Measurements from ENCODE around the gene CROCC2. TPM values are rescaled to one million over a fixed set of nuclear protein-coding genes. Genes with fewer than 3 reads are reported as not detected.

Gene CROCC2
- total RNA-seq, 6 donors from 2014 or later, result 0.23 to 17.8 (median 7.6) TPM

DNA sequence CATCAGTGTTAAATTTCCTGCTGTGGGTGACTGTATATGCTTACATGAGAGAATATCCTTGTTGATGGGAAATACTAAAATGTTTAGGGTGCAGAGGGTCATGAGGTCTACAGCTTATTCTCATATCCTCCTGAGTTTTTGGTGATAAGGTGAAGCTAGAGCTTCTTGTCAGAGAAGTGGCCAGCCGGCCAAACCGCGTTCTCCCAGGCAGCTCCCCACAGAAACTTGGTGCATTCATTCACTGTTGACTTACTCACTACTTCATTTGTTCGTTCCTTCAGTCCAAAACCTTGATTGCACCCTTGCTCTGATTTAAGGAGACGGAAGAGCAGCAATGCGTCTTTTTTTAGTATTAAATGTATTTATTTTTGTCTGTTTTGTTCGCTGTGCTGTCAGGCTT is 101.0 kb downstream of the CROCC2 start:
- ATAC-seq (ENCODE audit: low FRiP score in 2 of 2) (no peak), DNase-seq (no peak)
- Histone ChIP-seq H3K27me3 (no peaks in the 10 kb centered on the region), H3K27ac (no peak overlapping the region), H3K4me3 (no peak overlapping the region), H3K9me3 (peaks cover 4 to 24% (median 8%) of the 10 kb centered on the region in 4 donors), H3K4me1 (peaks cover 20 to 28% (median 25%) of the 10 kb centered on the region in 4 donors), H3K36me3 (peaks cover 0 to 8% (median 0%) of the 10 kb centered on the region in 4 donors)
- WGBS, 2 donors, result 93 to 94% methylated on average over 7 of the region's 7 CpGs
- TF ChIP-seq, protein P1, sequence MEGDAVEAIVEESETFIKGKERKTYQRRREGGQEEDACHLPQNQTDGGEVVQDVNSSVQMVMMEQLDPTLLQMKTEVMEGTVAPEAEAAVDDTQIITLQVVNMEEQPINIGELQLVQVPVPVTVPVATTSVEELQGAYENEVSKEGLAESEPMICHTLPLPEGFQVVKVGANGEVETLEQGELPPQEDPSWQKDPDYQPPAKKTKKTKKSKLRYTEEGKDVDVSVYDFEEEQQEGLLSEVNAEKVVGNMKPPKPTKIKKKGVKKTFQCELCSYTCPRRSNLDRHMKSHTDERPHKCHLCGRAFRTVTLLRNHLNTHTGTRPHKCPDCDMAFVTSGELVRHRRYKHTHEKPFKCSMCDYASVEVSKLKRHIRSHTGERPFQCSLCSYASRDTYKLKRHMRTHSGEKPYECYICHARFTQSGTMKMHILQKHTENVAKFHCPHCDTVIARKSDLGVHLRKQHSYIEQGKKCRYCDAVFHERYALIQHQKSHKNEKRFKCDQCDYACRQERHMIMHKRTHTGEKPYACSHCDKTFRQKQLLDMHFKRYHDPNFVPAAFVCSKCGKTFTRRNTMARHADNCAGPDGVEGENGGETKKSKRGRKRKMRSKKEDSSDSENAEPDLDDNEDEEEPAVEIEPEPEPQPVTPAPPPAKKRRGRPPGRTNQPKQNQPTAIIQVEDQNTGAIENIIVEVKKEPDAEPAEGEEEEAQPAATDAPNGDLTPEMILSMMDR (IDR thresholded peaks at IDR 0.05), result no peak
- no peak for TF ChIP-seq POLR2A (IDR thresholded peaks at IDR 0.05)
- TF ChIP-seq EP300 (IDR thresholded peaks at IDR 0.05), result no peak
- no peak for TF ChIP-seq POLR2AphosphoS5 (IDR thresholded peaks at IDR 0.05)

DNA sequence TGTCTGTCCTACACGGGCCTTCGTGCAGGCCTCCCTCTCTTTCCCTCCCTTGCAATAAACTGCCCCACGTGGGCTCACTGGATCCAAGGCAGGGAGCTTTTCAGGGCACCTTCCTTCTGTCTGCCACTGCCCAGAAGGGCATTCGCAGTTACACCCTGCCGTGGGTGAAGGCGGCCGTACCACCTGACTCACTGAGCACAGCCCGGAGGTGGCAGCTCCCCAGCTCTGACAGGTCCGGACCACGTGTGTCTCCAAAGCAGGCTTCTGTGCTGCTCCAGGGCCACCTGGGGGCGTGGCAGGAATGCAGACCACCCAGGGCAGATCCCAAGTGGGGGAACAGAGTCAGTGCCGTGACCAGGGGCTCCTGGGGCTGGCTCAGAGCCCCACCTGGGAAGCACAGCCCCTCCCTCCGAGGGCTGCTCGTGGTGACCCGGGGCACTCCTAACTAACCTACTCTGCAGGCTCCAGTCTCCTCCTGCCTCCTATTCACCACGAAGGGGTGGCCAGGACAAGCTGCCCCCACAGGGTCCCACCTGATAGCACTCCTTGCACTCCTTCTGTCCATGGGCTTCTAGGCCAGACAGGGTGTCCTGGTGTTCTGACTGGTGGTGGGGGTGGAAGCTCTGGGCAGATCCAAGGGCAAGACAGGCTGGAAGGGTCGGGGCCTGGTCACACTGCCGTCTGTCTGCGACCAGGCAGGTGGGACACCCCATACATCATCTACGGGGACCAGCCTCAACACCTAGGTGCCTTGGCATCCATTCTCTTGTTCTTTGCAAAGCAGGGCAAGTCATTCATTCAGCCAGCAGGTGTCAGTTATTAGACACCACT is 102.0 kb downstream of the CROCC2 start:
- Histone ChIP-seq H3K27me3 (no peaks in the 10 kb centered on the region), H3K4me3 (no peak overlapping the region), H3K4me1 (peaks cover 20 to 26% (median 23%) of the 10 kb centered on the region in 4 donors), H3K9me3 (peaks cover 4 to 23% (median 8%) of the 10 kb centered on the region in 4 donors), H3K27ac (peak overlapping the region in 1 of 4 donors; percentile 76), H3K36me3 (peaks cover 0 to 4% (median 0%) of the 10 kb centered on the region in 4 donors)
- WGBS, 2 donors, result 84 to 88% methylated on average over 8 to 20 of the region's 20 CpGs
- no peak for TF ChIP-seq EP300 (IDR thresholded peaks at IDR 0.05)
- TF ChIP-seq POLR2AphosphoS5 (IDR thresholded peaks at IDR 0.05), result no peak
- TF ChIP-seq, protein P1 (IDR thresholded peaks at IDR 0.05), result no peak
- TF ChIP-seq POLR2A (IDR thresholded peaks at IDR 0.05), result no peak
- DNase-seq, result peak in 1 of 2 donors; percentile 68
- ATAC-seq (ENCODE audit: low FRiP score in 2 of 2), result no peak

DNA sequence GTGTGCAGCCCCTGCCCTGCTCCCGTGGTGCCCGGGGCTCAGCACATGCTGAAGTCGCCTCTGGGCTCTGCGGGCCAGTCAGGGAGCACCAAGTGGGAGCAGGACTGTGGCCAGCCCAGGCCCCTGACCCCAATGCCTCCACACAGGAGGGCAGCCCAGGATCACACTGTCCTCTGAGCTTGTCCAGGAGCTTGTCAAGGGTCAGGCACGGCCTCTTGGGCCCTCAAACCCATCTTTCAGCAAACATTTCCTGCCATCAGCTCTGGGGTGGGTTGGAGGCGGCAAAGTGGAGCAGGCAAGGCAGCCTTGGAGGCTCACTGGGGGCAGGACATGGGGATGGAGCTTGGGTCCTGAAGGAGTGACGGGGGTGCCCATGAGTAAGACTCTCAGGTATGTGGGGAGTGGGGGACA is 102.6 kb downstream of the CROCC2 start:
- Histone ChIP-seq H3K27me3 (no peaks in the 10 kb centered on the region), H3K36me3 (no peaks in the 10 kb centered on the region), H3K27ac (peak overlapping the region in 3 of 4 donors; percentile 76 to 85 (median 84)), H3K4me1 (peaks cover 20 to 26% (median 23%) of the 10 kb centered on the region in 4 donors), H3K9me3 (peaks cover 4 to 18% (median 5%) of the 10 kb centered on the region in 4 donors), H3K4me3 (no peak overlapping the region)
- WGBS, 2 donors, result 95 to 96% methylated on average over 2 to 6 of the region's 7 CpGs
- peak in 1 of 2 donors; percentile 8 for ATAC-seq (ENCODE audit: low FRiP score in 2 of 2)
- TF ChIP-seq POLR2AphosphoS5 (IDR thresholded peaks at IDR 0.05), result no peak
- TF ChIP-seq POLR2A (IDR thresholded peaks at IDR 0.05), result no peak
- TF ChIP-seq, protein P1 (IDR thresholded peaks at IDR 0.05), result no peak
- no peak for TF ChIP-seq EP300 (IDR thresholded peaks at IDR 0.05)
- DNase-seq, result peak in 1 of 2 donors; percentile 68

DNA sequence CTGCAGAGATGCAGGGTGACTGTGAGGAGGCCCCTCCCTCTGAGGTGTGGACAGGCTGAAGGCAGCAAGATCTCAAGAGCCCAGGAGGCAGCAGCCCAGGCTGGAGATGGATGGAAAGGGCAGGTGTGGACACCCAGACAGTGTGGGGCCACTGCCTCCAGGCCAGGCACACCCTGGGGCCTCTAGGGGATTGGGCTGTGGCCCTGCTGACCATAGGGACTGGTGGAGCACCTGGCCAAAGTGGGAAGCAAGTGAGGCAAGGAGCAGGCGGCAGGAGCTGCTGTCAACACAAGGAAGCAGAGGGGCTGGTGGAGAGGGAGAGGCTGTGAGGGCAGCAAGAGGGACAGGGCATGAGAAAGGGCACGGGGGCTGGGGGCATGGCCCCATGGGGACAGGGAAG is 103.1 kb downstream of the CROCC2 start:
- 53 to 88% methylated on average over 2 of the region's 2 CpGs for WGBS, 2 donors
- H3K27ac ChIP-seq, result peak overlapping the region; percentile 69 to 85 (median 80)
- no peaks in the 10 kb centered on the region for H3K36me3 ChIP-seq
- no peak for ATAC-seq (ENCODE audit: low FRiP score in 2 of 2)
- DNase-seq, result peak; percentile 17 to 42
- peaks cover 0 to 13% (median under 1%) of the 10 kb centered on the region in 4 donors for H3K9me3 ChIP-seq
- H3K4me1 ChIP-seq, result peaks cover 20 to 26% (median 23%) of the 10 kb centered on the region in 4 donors
- peak overlapping the region in 1 of 4 donors; percentile 44 for H3K4me3 ChIP-seq
- H3K27me3 ChIP-seq, result no peaks in the 10 kb centered on the region
- TF ChIP-seq POLR2A (IDR thresholded peaks at IDR 0.05), result no peak
- TF ChIP-seq, protein P1 (IDR thresholded peaks at IDR 0.05), result no peak
